ENCODE results near the gene STK32B. TPM values are rescaled to one million over a fixed set of nuclear protein-coding genes. Genes with fewer than 3 reads are reported as not detected.

Gene STK32B
- total RNA-seq, 1 donor from 2014 or later = 4.2 TPM

- TF ChIP-seq, protein P1, sequence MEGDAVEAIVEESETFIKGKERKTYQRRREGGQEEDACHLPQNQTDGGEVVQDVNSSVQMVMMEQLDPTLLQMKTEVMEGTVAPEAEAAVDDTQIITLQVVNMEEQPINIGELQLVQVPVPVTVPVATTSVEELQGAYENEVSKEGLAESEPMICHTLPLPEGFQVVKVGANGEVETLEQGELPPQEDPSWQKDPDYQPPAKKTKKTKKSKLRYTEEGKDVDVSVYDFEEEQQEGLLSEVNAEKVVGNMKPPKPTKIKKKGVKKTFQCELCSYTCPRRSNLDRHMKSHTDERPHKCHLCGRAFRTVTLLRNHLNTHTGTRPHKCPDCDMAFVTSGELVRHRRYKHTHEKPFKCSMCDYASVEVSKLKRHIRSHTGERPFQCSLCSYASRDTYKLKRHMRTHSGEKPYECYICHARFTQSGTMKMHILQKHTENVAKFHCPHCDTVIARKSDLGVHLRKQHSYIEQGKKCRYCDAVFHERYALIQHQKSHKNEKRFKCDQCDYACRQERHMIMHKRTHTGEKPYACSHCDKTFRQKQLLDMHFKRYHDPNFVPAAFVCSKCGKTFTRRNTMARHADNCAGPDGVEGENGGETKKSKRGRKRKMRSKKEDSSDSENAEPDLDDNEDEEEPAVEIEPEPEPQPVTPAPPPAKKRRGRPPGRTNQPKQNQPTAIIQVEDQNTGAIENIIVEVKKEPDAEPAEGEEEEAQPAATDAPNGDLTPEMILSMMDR (conservative IDR thresholded peaks at IDR 0.05; ENCODE audit: low read depth, low read length) = no peak
- no peak for DNase-seq (ENCODE audit: low read depth)
- H3K4me3 ChIP-seq (ENCODE audit: low read depth, low read length) = no peak overlapping the region
These were observed 452.2 kb downstream of the STK32B start for GRCh38 chr4:5503336-5503936.

DNA sequence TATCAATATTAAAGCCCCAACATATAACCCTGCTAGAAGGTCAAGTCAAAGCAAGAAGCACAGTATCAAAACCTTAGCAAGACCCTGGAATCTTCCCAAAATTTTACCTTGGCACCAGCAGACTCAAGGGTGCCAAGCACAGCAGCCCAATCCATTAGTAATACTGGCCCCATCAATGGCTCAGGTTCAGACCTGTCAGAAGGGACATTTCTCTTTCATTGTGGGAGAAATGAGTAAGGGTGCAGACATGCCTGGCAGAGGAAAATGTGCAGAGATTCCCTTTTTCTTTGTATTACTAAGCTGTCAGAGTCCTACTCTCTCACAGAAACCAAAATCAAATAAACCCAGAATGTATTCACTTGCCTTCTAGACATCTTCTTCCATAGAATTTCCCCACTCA is 453.2 kb downstream of the STK32B start:
- H3K4me3 ChIP-seq (ENCODE audit: low read depth, low read length) = no peak overlapping the region
- TF ChIP-seq, protein P1 (conservative IDR thresholded peaks at IDR 0.05; ENCODE audit: low read depth, low read length) = no peak
- no peak for DNase-seq (ENCODE audit: low read depth)

- DNase-seq (ENCODE audit: low read depth) = no peak
- no peak overlapping the region for H3K4me3 ChIP-seq (ENCODE audit: low read depth, low read length)
These were observed 459.2 kb downstream of the STK32B start for GRCh38 chr4:5510504-5510903.

DNA sequence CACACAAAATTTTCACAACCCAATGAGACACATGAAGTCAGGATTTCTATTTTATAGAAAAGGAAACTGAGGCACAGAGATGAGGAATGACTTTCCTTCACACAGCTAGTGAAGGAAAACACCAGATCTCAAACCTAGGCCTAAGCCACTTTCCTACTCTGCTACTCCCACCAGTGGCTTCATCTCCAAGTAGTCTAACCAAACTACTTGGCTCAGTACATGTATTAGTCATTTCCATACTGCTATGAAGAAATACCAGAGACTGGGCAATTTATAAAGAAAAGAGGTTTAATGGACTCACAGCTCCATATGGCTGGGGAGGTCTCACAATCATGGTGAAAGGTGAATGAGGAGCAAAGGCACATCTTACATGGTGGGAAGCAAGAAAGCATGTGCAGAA is 460.5 kb downstream of the STK32B start:
- H3K4me3 ChIP-seq (ENCODE audit: low read depth, low read length) = no peak overlapping the region
- DNase-seq (ENCODE audit: low read depth) = no peak

More at GRCh38 chr4:5510504-5510903, 459.2 kb downstream of the STK32B start:
- TF ChIP-seq, protein P1 (conservative IDR thresholded peaks at IDR 0.05; ENCODE audit: low read depth, low read length) = no peak

DNA sequence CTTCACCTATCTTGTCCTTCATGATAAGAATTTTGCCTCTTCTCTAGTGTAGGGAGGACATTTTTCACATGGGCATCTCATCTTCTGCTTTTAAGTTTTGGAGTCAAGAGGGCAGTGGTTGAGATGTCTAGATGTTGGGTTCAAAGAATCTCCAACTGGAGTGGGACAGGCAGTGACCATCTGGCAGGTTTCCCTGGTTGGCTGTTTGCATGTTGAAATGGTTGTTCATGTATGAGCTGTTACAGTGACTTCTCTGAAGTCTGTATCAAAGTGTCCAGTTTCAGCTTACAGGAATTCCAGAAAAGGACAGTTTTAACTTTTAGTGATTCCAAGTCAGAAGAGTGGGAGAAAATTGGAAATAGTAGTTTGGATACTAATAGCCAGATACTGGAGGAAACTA is 464.4 kb downstream of the STK32B start:
- TF ChIP-seq, protein P1 (conservative IDR thresholded peaks at IDR 0.05; ENCODE audit: low read depth, low read length) = no peak
- no peak for DNase-seq (ENCODE audit: low read depth)
- no peak overlapping the region for H3K4me3 ChIP-seq (ENCODE audit: low read depth, low read length)

More for the DNA sequence above, 460.5 kb downstream of the STK32B start:
- TF ChIP-seq, protein P1 (conservative IDR thresholded peaks at IDR 0.05; ENCODE audit: low read depth, low read length) = no peak

DNA sequence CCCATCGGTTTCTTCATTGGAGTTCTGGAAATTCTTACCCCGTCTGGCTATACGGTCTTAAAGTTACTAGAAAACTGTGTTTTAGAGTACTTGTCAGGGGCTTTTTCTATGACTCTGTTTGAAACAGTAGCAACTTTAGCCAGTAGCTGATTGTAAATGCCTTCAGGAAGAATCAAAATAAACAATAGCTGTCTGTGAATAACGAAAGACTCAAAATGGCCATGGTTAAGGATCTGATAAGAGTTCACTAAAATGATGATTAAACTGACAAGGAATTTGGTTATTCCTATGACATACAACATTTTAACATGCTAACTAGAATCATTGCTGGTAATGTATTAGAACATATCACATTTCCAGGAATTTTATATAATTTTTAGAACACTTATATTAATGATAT is 466.1 kb downstream of the STK32B start:
- no peak for DNase-seq (ENCODE audit: low read depth)
- TF ChIP-seq, protein P1 (conservative IDR thresholded peaks at IDR 0.05; ENCODE audit: low read depth, low read length) = no peak

More for the DNA sequence above, 466.1 kb downstream of the STK32B start:
- H3K4me3 ChIP-seq (ENCODE audit: low read depth, low read length) = no peak overlapping the region
